Right lobe of liver (tissue), 6 donors: Measurements from ENCODE around the gene ZFP36L1. TPM values are rescaled to one million over a fixed set of nuclear protein-coding genes. Genes with fewer than 3 reads are reported as not detected.

Source experiments
- ATAC-seq, 4 donors: fragments of 200-7000 bp; cut with Tn5 transposase; one replicate each; pipeline ENCODE4 v1.9.1; 2020; ENCODE audit warnings: mild to moderate bottlenecking in 4 of 4, moderate library complexity in 4 of 4
- DNase-seq, 3 donors: peaks; one replicate each; pipeline ENCODE4 v3.0.0-alpha.2; 2020
- H3K27ac ChIP-seq, 3 donors: fragments of 200-600 bp; one replicate each; pipeline ENCODE4 v1.8.0; 2022
- H3K27me3 ChIP-seq, 2 donors: fragments of 200-600 bp; one replicate each; pipeline ENCODE4 v1.8.0; 2022
- H3K36me3 ChIP-seq, 4 donors: fragments of 200-600 bp; sonication (generic) in 1 of 4; one replicate each; pipeline versions ENCODE4 v1.5.1 to v1.8.0; 2017 to 2022; ENCODE audit warnings: control low read depth in 1 of 4
- H3K4me1 ChIP-seq, 4 donors: fragments of 200-600 bp; sonication (generic) in 1 of 4; one replicate each; pipeline versions ENCODE4 v1.5.1 to v1.8.0; 2017 to 2022; ENCODE audit warnings: control low read depth in 1 of 4
- H3K4me3 ChIP-seq, 3 donors: fragments of 200-600 bp; one replicate each; pipeline ENCODE4 v1.8.0; 2022
- H3K9me3 ChIP-seq, 4 donors: fragments of 200-600 bp; sonication (generic) in 1 of 4; one replicate each; pipeline versions ENCODE4 v1.5.1 to v1.8.0; 2017 to 2022; ENCODE audit warnings: control low read depth in 1 of 4
- POLR2A ChIP-seq: fragments of 450-650 bp; IDR thresholded peaks from one replicate; pipeline ENCODE4 v1.6.1; 2017; ENCODE audit warnings: antibody characterized with exemption, mild to moderate bottlenecking
- WGBS: methylation state at CpG from one replicate; pipeline ENCODE4 v1.1.6; 2018; ENCODE audit warnings: low coverage, low lambda C conversion rate; ENCODE audit not compliant: insufficient coverage; ENCODE audit errors: missing lambda C conversion rate; 5-methylcytosine and 5-hydroxymethylcytosine counted together
- intact Hi-C, 2 donors: fragments of 100-400 bp; cut with DNase I; formaldehyde crosslinking; loops; one replicate each; pipeline versions ENCODE4 v1.11.2 to v1.14.1; 2022
- long read RNA-seq: library from polyadenylated mRNA; unstranded; transcript quantifications from one replicate; pipeline ENCODE4 v2.0.0, GENCODE V29; 2019
- total RNA-seq, 6 experiments: library from RNA; depleted of rRNA in 2 of 6; stranded (reverse); fragments of >200 nt in 2 of 6; fragmentation: NEBNext Ultra II Directional in 3 of 6; extraction: Animal tissue kit (Norgen Biotek cat#: 25700) in 3 of 6; gene quantifications; one replicate each; pipeline versions ENCODE4 v1.1.0 to v1.2.4, GENCODE V29; 2016 to 2023
- TF ChIP-seq, protein P1 (sequence below), 4 donors: fragments of 200-600 bp in 3 of 4; fragments of 450-650 bp in 1 of 4; IDR thresholded peaks; one replicate each; pipeline versions ENCODE4 v1.5.1 to v1.8.0; 2016 to 2022; ENCODE audit warnings: antibody characterized with exemption in 4 of 4, mild to moderate bottlenecking in 2 of 4
- donor health status: DM: no; HTN: yes; CAD: no.
- donor health status: DM: no; HTN: no; CAD: no.
- donor health status: DM: no; HTN: no; CAD: no.
- donor health status: DM: no; HTN: yes; CAD: no.
- donor health status: DM: no; HTN: yes; CAD: no.

ZFP36L1 gene, protein sequence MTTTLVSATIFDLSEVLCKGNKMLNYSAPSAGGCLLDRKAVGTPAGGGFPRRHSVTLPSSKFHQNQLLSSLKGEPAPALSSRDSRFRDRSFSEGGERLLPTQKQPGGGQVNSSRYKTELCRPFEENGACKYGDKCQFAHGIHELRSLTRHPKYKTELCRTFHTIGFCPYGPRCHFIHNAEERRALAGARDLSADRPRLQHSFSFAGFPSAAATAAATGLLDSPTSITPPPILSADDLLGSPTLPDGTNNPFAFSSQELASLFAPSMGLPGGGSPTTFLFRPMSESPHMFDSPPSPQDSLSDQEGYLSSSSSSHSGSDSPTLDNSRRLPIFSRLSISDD
- 100 to 1,000 TPM; 109 to 298 (median 218) TPM for total RNA-seq
- long read RNA-seq, partial matches to known transcripts: 0 of 13 reads
- long read RNA-seq, other reads (novel, unspliced or antisense): 13 of 13 reads

DNA sequence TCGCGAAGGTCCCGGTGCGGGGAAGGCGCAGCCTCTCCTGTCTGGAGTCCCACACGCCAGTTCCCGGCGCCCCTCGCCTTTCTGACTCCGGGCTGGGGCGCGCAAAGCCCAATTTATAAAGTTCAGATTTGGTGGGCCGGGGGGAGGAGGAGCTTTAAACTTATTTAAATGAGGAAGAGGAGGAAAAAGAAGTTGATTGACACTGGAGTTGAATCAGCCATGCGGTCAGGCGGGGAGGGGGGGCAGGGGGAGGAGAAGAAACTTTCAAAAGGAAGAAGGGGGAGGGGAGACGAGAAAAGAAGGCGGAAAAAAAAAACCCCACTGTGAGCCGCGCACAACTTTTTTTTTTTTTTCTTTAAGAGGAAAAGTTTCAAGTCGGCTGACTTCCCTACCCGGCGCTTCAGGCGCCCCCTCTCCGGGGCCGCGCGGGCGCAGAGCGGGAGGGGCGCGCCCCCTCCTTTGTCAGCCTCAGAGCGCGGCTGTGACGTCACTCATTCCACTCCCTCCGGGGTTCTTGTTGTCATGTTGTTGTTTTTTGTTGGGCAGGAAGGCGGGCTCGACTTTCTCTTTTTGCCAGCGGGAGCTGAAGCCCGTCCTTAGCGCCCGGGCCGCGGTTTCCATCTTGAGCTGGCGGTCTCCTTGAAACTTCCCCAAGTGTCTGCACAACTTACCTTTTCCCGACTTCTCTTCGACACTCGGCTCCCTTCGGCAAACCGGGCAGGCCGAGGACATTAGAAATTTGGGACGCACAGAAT lies at the start of gene ZFP36L1:
Gene ZFP36L1 (minus strand): TSS at position 89 of the 755 bp plus-strand sequence. CDS start 129 bp downstream, outside the sequence.
- Histone ChIP-seq H3K27me3 (no peaks in the 10 kb centered on the region), H3K4me3 (peak within 1 kb of the TSS; percentile 90 to 95 (median 93)), H3K9me3 (no peaks in the 10 kb centered on the region), H3K27ac (peak within 1 kb of the TSS; percentile 100), H3K4me1 (peaks cover 0 to 10% (median 3%) of the 10 kb centered on the region in 4 donors), H3K36me3 (peaks cover 0 to 41% (median 20%) of the 10 kb centered on the region in 4 donors)
- under 1% methylated on average over 30 of the region's 51 CpGs for WGBS
- intact Hi-C loops: no loop called here
- peak; percentile 97 for DNase-seq
- TF ChIP-seq, protein P1, sequence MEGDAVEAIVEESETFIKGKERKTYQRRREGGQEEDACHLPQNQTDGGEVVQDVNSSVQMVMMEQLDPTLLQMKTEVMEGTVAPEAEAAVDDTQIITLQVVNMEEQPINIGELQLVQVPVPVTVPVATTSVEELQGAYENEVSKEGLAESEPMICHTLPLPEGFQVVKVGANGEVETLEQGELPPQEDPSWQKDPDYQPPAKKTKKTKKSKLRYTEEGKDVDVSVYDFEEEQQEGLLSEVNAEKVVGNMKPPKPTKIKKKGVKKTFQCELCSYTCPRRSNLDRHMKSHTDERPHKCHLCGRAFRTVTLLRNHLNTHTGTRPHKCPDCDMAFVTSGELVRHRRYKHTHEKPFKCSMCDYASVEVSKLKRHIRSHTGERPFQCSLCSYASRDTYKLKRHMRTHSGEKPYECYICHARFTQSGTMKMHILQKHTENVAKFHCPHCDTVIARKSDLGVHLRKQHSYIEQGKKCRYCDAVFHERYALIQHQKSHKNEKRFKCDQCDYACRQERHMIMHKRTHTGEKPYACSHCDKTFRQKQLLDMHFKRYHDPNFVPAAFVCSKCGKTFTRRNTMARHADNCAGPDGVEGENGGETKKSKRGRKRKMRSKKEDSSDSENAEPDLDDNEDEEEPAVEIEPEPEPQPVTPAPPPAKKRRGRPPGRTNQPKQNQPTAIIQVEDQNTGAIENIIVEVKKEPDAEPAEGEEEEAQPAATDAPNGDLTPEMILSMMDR (IDR thresholded peaks at IDR 0.05): no peak
- peak; percentile 100 for TF ChIP-seq POLR2A
- peak; percentile 31 to 62 (median 50) for ATAC-seq

DNA sequence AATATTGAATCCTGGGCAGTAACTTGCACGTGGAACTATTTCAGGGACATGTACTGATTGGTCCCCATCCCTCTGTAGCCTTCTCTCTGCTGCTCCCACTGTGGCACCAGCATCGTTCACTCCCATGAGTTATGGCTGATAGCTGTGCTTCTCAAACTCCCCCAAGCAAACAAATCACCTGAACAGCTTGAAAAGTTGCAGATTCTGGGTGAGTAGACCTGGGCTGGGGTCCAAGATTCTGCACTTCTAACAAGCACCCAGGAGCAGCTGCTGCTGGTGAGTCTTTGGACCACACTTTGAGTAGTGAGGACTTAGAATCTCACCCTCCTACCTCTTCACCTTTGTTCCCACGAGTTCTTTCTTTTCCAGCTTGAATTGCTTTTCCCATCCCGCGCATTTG lies 49.4 kb upstream of the ZFP36L1 start:
- no peak overlapping the region for H3K27ac ChIP-seq
- no peaks in the 10 kb centered on the region for H3K27me3 ChIP-seq
- H3K4me3 ChIP-seq: no peak overlapping the region
- no peaks in the 10 kb centered on the region for H3K36me3 ChIP-seq
- DNase-seq (no peak), ATAC-seq (no peak)
- H3K4me1 ChIP-seq: peaks cover 0 to 7% (median 0%) of the 10 kb centered on the region in 4 donors
- TF ChIP-seq, protein P1 (IDR thresholded peaks at IDR 0.05): no peak
- no peak for TF ChIP-seq POLR2A
- no peaks in the 10 kb centered on the region for H3K9me3 ChIP-seq
- 76% methylated on average over 5 of the region's 5 CpGs for WGBS
- intact Hi-C loops: no loop called here

DNA sequence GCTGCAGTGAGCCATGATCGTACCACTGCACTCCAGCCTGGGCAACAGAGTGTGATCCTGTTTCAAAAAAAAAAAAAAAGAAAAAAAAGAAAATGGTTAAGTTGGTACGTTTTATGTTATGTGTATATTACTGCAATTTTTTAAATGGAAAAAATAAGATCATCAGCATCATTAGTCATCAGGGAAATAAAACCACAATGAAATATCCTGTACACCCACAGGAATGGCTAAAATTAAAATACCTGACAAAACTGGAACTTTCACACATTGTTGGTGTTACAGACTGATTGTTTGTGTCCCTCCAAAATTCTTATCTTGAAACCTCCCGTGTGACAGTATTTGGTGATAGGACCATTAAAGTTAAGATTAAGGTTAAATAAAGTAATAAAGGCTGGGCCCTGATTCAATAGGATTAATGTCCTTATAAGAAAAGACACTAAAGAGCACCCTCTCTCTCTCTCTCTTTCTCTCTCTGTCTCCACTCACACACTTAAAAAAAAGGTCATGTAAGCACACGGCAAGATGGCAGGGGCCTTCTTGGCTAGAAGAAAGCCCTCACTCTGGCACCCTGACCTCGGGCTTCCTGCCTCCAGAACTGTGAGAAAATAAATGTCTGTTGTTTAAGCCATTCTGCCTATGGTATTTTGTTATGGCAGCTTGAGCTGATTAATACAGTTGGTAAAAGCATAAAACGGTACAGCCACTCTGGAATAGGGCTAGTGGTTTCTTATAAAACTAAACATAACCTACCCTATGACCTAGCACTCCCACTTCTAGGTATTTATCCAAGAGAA lies 48.3 kb upstream of the ZFP36L1 start:
- no peak for DNase-seq
- Histone ChIP-seq H3K4me3 (no peak overlapping the region), H3K36me3 (no peaks in the 10 kb centered on the region), H3K4me1 (peaks cover 0 to 7% (median 0%) of the 10 kb centered on the region in 4 donors), H3K27me3 (no peaks in the 10 kb centered on the region), H3K9me3 (no peaks in the 10 kb centered on the region), H3K27ac (no peak overlapping the region)
- no peak for ATAC-seq
- WGBS: 57% methylated on average over 5 of the region's 6 CpGs
- no peak for TF ChIP-seq POLR2A
- TF ChIP-seq, protein P1 (IDR thresholded peaks at IDR 0.05): no peak
- intact Hi-C loops: no loop called here

DNA sequence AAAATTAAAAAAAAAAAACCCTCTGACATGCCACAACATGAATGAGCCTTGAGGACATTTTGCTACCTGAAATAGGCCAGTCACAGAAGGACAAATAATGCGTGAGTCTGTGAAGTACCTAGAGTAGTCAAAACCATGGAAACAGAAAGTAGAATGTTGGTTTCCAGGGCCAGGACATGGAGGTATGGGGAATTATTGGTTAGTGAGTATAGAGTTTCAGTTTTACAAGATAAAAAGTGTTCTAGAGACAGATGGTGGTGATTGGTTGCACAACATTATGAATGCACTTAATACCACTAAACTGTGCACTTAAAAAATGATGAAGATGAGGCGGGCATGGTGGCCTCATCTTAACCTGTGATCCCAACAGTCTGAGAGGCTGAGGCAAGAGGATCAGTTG lies 47.6 kb upstream of the ZFP36L1 start:
- Histone ChIP-seq H3K27ac (no peak overlapping the region), H3K36me3 (no peaks in the 10 kb centered on the region), H3K4me1 (peaks cover 0 to 7% (median 0%) of the 10 kb centered on the region in 4 donors), H3K9me3 (no peaks in the 10 kb centered on the region), H3K27me3 (no peaks in the 10 kb centered on the region), H3K4me3 (no peak overlapping the region)
- WGBS: 71% methylated on average over 1 of the region's 2 CpGs
- no peak for DNase-seq
- intact Hi-C loops: no loop called here
- ATAC-seq: no peak
- no peak for TF ChIP-seq POLR2A
- TF ChIP-seq, protein P1 (IDR thresholded peaks at IDR 0.05): no peak
